HG03432 (cell line): ENCODE measurements around the gene OPN4.

ENCODE experiments used
- ATAC-seq: cut with Tn5 transposase; IDR thresholded peaks from one replicate; pipeline ENCODE4 v1.9.1; 2021; ENCODE audit warnings: mild to moderate bottlenecking, moderate library complexity; ENCODE audit not compliant: unreplicated experiment

OPN4 gene

GRCh38 chr10:86678999-86679792 is 24.8 kb downstream of the OPN4 start:
- peak; percentile 63 for ATAC-seq

- no peak for ATAC-seq
Measured at GRCh38 chr10:86681047-86681446, 26.7 kb downstream of the OPN4 start.

GRCh38 chr10:86681722-86682386 is 27.5 kb downstream of the OPN4 start:
- ATAC-seq, result no peak

- ATAC-seq, result no peak
Measured at GRCh38 chr10:86682675-86683074, 28.3 kb downstream of the OPN4 start.

- ATAC-seq, result no peak
Measured at GRCh38 chr10:86684331-86685097, 30.2 kb downstream of the OPN4 start.

GRCh38 chr10:86685416-86685815 is 31.1 kb downstream of the OPN4 start:
- no peak for ATAC-seq

- no peak for ATAC-seq
Measured at GRCh38 chr10:86685893-86686632, 31.7 kb downstream of the OPN4 start.

- no peak for ATAC-seq
Measured at GRCh38 chr10:86686972-86687371, 32.6 kb downstream of the OPN4 start.

GRCh38 chr10:86687750-86688149 is 33.4 kb downstream of the OPN4 start:
- no peak for ATAC-seq

GRCh38 chr10:86688398-86688921 is 34.1 kb downstream of the OPN4 start:
- peak; percentile 75 for ATAC-seq

- ATAC-seq, result no peak
Measured at GRCh38 chr10:86689146-86689545, 34.8 kb downstream of the OPN4 start.

GRCh38 chr10:86690231-86690630 is 35.9 kb downstream of the OPN4 start:
- ATAC-seq, result no peak

- ATAC-seq, result no peak
Measured at GRCh38 chr10:86690657-86691084, 36.3 kb downstream of the OPN4 start.

- no peak for ATAC-seq
Measured at GRCh38 chr10:86691333-86692022, 37.1 kb downstream of the OPN4 start.

- no peak for ATAC-seq
Measured at GRCh38 chr10:86692023-86692514, 37.7 kb downstream of the OPN4 start.

GRCh38 chr10:86692664-86693063 is 38.3 kb downstream of the OPN4 start:
- ATAC-seq, result no peak

- ATAC-seq, result no peak
Measured at GRCh38 chr10:86693275-86693674, 38.9 kb downstream of the OPN4 start.

GRCh38 chr10:86693721-86694369 is 39.5 kb downstream of the OPN4 start:
- ATAC-seq, result peak; percentile 53

- ATAC-seq, result no peak
Measured at GRCh38 chr10:86698207-86698940, 44.0 kb downstream of the OPN4 start.
